Sciatic nerve (tissue), 2 donors: ENCODE data around the gene GALNT17. TPM values are rescaled to one million over a fixed set of nuclear protein-coding genes. Genes with fewer than 3 reads are reported as not detected.

Experiments used
- ATAC-seq: fragments of 200-7000 bp; cut with Tn5 transposase; one replicate; pipeline ENCODE4 v1.9.1; 2020; ENCODE audit warnings: mild to moderate bottlenecking, moderate library complexity
- DNase-seq: peaks from one replicate; pipeline ENCODE4 v3.0.0-alpha.2; 2020; ENCODE audit warnings: low spot score
- intact Hi-C: fragments of 100-400 bp; cut with DNase I; formaldehyde crosslinking; loops from one replicate; pipeline ENCODE4 v1.14.2; 2022
- total RNA-seq: library from RNA; stranded (reverse); fragmentation: NEBNext Ultra II Directional; extraction: Animal tissue kit (Norgen Biotek cat#: 25700); gene quantifications from one replicate; pipeline ENCODE4 v1.2.1, GENCODE V29; 2021
- donor health status: DM: no; HTN: no; CAD: no.
- donor health status: DM: no; HTN: no; CAD: no.

The GALNT17 gene
- total RNA-seq, 1 donor from 2014 or later, result 65.4 TPM

GRCh38 chr7:71668572-71668971, 536.6 kb downstream of the GALNT17 start:
- no peak for DNase-seq
- intact Hi-C loops, result no loop called here
- no peak for ATAC-seq

- no peak for ATAC-seq
- intact Hi-C loops, result no loop called here
These were observed 547.5 kb downstream of the GALNT17 start for GRCh38 chr7:71679480-71679879.

GRCh38 chr7:71682181-71682580, 550.2 kb downstream of the GALNT17 start:
- DNase-seq (no peak), ATAC-seq (no peak)
- intact Hi-C loops, result no loop called here

More at GRCh38 chr7:71679480-71679879, 547.5 kb downstream of the GALNT17 start:
- DNase-seq, result no peak

- DNase-seq (no peak), ATAC-seq (no peak)
- intact Hi-C loops, result no loop called here
These were observed 551.2 kb downstream of the GALNT17 start for GRCh38 chr7:71682841-71683781.

- intact Hi-C loops, result no loop called here
- ATAC-seq (no peak), DNase-seq (no peak)
These were observed 555.3 kb downstream of the GALNT17 start for GRCh38 chr7:71687286-71687685.

GRCh38 chr7:71687831-71688599, 556.1 kb downstream of the GALNT17 start:
- ATAC-seq (no peak), DNase-seq (no peak)
- intact Hi-C loops, result no loop called here

- no peak for DNase-seq
- ATAC-seq, result no peak
- intact Hi-C loops, result no loop called here
These were observed 559.6 kb downstream of the GALNT17 start for GRCh38 chr7:71691538-71691937.

GRCh38 chr7:71694665-71695064, 562.7 kb downstream of the GALNT17 start:
- DNase-seq (no peak), ATAC-seq (no peak)
- intact Hi-C loops, result no loop called here

GRCh38 chr7:71695186-71695585, 563.2 kb downstream of the GALNT17 start:
- ATAC-seq (no peak), DNase-seq (no peak)
- intact Hi-C loops, result no loop called here

- no peak for DNase-seq
- no peak for ATAC-seq
These were observed 564.6 kb downstream of the GALNT17 start for GRCh38 chr7:71696511-71696910.

GRCh38 chr7:71697400-71697799, 565.5 kb downstream of the GALNT17 start:
- no peak for ATAC-seq
- DNase-seq, result no peak
- intact Hi-C loops, result no loop called here

More at GRCh38 chr7:71696511-71696910, 564.6 kb downstream of the GALNT17 start:
- intact Hi-C loops, result no loop called here

- DNase-seq (no peak), ATAC-seq (no peak)
- intact Hi-C loops, result no loop called here
These were observed 573.3 kb downstream of the GALNT17 start for GRCh38 chr7:71705217-71705616.

GRCh38 chr7:71705901-71706596, 574.1 kb downstream of the GALNT17 start:
- no peak for ATAC-seq

GRCh38 chr7:71706597-71706975, 574.6 kb downstream of the GALNT17 start:
- no peak for ATAC-seq
- intact Hi-C loops, result no loop called here
- DNase-seq, result no peak

More at GRCh38 chr7:71705901-71706596, 574.1 kb downstream of the GALNT17 start:
- no peak for DNase-seq
- intact Hi-C loops, result no loop called here

- ATAC-seq, result no peak
- intact Hi-C loops, result no loop called here
- DNase-seq, result no peak
These were observed 575.1 kb downstream of the GALNT17 start for GRCh38 chr7:71707041-71707440.

- ATAC-seq (no peak), DNase-seq (no peak)
- intact Hi-C loops, result no loop called here
These were observed 576.8 kb downstream of the GALNT17 start for GRCh38 chr7:71708710-71709109.

- DNase-seq (no peak), ATAC-seq (no peak)
- intact Hi-C loops, result no loop called here
These were observed 578.5 kb downstream of the GALNT17 start for GRCh38 chr7:71710442-71710841.

GRCh38 chr7:71712653-71713180, 580.8 kb downstream of the GALNT17 start:
- ATAC-seq (no peak), DNase-seq (no peak)
- intact Hi-C loops, result no loop called here

GRCh38 chr7:71716690-71717089, 584.7 kb downstream of the GALNT17 start:
- intact Hi-C loops, result no loop called here

More at GRCh38 chr7:71716690-71717089, 584.7 kb downstream of the GALNT17 start:
- ATAC-seq (no peak), DNase-seq (no peak)
